Heart left ventricle (tissue), 16 donors: ENCODE results near the gene ATXN7L3. TPM values are rescaled to one million over a fixed set of nuclear protein-coding genes. Genes with fewer than 3 reads are reported as not detected.
"Not testable (repeated sequence)": the region's sequence is repeated elsewhere in the genome, so short reads cannot be mapped to it uniquely, and the experiment has no call there.

Experiments used
- ATAC-seq, 4 donors: fragments of 200-7000 bp; cut with Tn5 transposase; one replicate each; pipeline ENCODE4 v1.9.1; 2020 to 2022; ENCODE audit warnings: moderate library complexity in 4 of 4, mild to moderate bottlenecking in 3 of 4, moderate number of reproducible peaks in 1 of 4
- DNase-seq, 5 donors: peaks; one replicate each; pipeline ENCODE4 v3.0.0-alpha.2; 2020
- H3K27ac ChIP-seq, 12 donors: fragments of 200-600 bp; sonication (generic) in 4 of 12; one replicate each; pipeline versions ENCODE4 v1.5.0 to v1.8.0; 2016 to 2022; ENCODE audit warnings: mild to moderate bottlenecking in 2 of 12
- H3K27me3 ChIP-seq, 9 donors: fragments of 200-600 bp; sonication (generic) in 2 of 9; one replicate each; pipeline versions ENCODE4 v1.5.1 to v1.8.0; 2016 to 2022; ENCODE audit warnings: mild to moderate bottlenecking in 3 of 9
- H3K36me3 ChIP-seq, 9 donors: fragments of 200-600 bp; sonication (generic) in 2 of 9; one replicate each; pipeline versions ENCODE4 v1.5.0 to v1.8.0; 2018 to 2022; ENCODE audit warnings: mild to moderate bottlenecking in 2 of 9
- H3K4me1 ChIP-seq, 12 donors: fragments of 200-600 bp; sonication (generic) in 4 of 12; one replicate each; pipeline versions ENCODE4 v1.5.0 to v1.8.0; 2016 to 2022; ENCODE audit warnings: mild to moderate bottlenecking in 3 of 12
- H3K4me3 ChIP-seq, 12 donors: fragments of 200-600 bp; sonication (generic) in 4 of 12; one replicate each; pipeline versions ENCODE4 v1.5.0 to v1.8.0; 2017 to 2022; ENCODE audit warnings: mild to moderate bottlenecking in 9 of 12, moderate library complexity in 4 of 12
- H3K9me3 ChIP-seq, 12 donors: fragments of 200-600 bp; sonication (generic) in 4 of 12; one replicate each; pipeline versions ENCODE4 v1.5.0 to v1.8.0; 2016 to 2022; ENCODE audit warnings: mild to moderate bottlenecking in 1 of 12
- POLR2A ChIP-seq, 2 donors: fragments of 450-650 bp; IDR thresholded peaks; one replicate each; pipeline ENCODE4 v1.6.1; 2017; ENCODE audit warnings: antibody characterized with exemption in 2 of 2, mild to moderate bottlenecking in 2 of 2, moderate library complexity in 2 of 2
- WGBS, 4 donors: extraction: QIAGEN DNeasy Blood & Tissue Kit in 2 of 4; methylation state at CpG; one replicate each; pipeline versions ENCODE4 v1.1.5 to v1.1.7; 2013 to 2018; 5-methylcytosine and 5-hydroxymethylcytosine counted together
- intact Hi-C, 10 donors: fragments of 100-400 bp; cut with DNase I; formaldehyde crosslinking; loops; one replicate each; pipeline versions ENCODE4 v1.11.1 to v1.14.2; 2022
- polyA plus RNA-seq, 2 donors: library from polyadenylated mRNA; stranded (reverse); fragments of 200-250 nt; gene quantifications; one replicate each; pipeline ENCODE4 v1.2.3, GENCODE V29; 2013
- total RNA-seq, 9 donors: library from RNA; depleted of rRNA in 2 of 9; stranded (reverse); fragments of >200 nt in 2 of 9; fragmentation: NEBNext Ultra II Directional in 3 of 9; extraction: Animal tissue kit (Norgen Biotek cat#: 25700) in 3 of 9; gene quantifications; one replicate each; pipeline versions ENCODE4 v1.1.0 to v1.2.4, GENCODE V29; 2016 to 2023
- TF ChIP-seq, protein P1 (sequence below), 12 donors: fragments of 200-600 bp; sonication (generic) in 4 of 12; IDR thresholded peaks; one replicate each; pipeline versions ENCODE4 v1.5.0 to v1.8.0; 2018 to 2022; ENCODE audit warnings: antibody characterized with exemption in 12 of 12, mild to moderate bottlenecking in 5 of 12
- donor health status: ischemic (EF 13 %, LVEDD 7.1; RV severe dilation, severe dysfunction).
- donor health status: healthy with polysubstance abuse.
- donor health status: DM: no; HTN: yes; CAD: no.
- donor health status: DM: no; HTN: no; CAD: no.
- donor health status: ischemic (EF 25% LVEDD 6.9; RV normal size, moderate dysfunction).
- donor health status: ischemic (EF 25% LVEDD 5.7; RV mildly dilated, moderate dysfunction).
- donor health status: healthy.
- donor health status: DM: yes; HTN: yes; CAD: no.
- donor health status: ischemic (EF 35%, LVEDD 5.7; RV mildly dilated, moderate dysfunction).
- donor health status: nonischemic (EF 11% LVEDD 7.7; RV severe dilation, severe dysfunction).
- donor health status: DM: yes; HTN: yes; CAD: no.
- donor health status: PGD.
- donor health status: ischemic (EF 29% LVEDD 5.4; RV normal size, mild dysfunction).
- donor health status: nonischemic (EF 23%, LVEDD 6.1; RV moderate dilation, normal function).

The ATXN7L3 gene
- total and polyA plus RNA-seq, 11 donors, result 24.1 to 54.4 (median 35.3) TPM

DNA sequence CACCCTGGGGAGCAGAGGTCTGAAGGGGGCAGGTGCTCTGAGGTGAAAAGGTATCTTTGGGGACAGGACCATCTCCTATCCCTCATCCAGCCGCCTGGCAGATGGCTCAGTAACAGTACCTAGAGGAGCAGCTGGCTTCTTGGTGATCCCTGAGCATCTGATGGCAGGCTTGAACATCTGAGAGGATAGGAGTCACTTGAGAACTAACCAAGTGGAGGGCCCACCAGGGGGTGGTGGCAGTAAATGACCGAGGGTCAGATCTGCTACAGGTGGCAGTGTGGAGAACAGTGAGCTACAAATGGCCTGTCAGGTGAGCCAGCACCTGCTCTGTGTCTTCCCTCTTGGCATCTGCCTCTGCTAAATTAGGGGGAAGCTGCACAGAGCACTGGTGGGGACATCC is 44.2 kb downstream of the ATXN7L3 start:
- H3K27ac ChIP-seq, result no peak overlapping the region
- ATAC-seq (peak in 1 of 4 donors; percentile 31), DNase-seq (no peak)
- 86 to 93% (median 88%) methylated on average over 2 of the region's 2 CpGs for WGBS, 4 donors
- H3K4me3 ChIP-seq, result no peak overlapping the region
- no peaks in the 10 kb centered on the region for H3K36me3 ChIP-seq
- no peaks in the 10 kb centered on the region for H3K27me3 ChIP-seq
- TF ChIP-seq, protein P1, sequence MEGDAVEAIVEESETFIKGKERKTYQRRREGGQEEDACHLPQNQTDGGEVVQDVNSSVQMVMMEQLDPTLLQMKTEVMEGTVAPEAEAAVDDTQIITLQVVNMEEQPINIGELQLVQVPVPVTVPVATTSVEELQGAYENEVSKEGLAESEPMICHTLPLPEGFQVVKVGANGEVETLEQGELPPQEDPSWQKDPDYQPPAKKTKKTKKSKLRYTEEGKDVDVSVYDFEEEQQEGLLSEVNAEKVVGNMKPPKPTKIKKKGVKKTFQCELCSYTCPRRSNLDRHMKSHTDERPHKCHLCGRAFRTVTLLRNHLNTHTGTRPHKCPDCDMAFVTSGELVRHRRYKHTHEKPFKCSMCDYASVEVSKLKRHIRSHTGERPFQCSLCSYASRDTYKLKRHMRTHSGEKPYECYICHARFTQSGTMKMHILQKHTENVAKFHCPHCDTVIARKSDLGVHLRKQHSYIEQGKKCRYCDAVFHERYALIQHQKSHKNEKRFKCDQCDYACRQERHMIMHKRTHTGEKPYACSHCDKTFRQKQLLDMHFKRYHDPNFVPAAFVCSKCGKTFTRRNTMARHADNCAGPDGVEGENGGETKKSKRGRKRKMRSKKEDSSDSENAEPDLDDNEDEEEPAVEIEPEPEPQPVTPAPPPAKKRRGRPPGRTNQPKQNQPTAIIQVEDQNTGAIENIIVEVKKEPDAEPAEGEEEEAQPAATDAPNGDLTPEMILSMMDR (IDR thresholded peaks at IDR 0.05), result no peak
- no peak for TF ChIP-seq POLR2A (IDR thresholded peaks at IDR 0.05)
- intact Hi-C loops, result no loop called here
- H3K4me1 ChIP-seq, result no peaks in the 10 kb centered on the region
- no peaks in the 10 kb centered on the region for H3K9me3 ChIP-seq

DNA sequence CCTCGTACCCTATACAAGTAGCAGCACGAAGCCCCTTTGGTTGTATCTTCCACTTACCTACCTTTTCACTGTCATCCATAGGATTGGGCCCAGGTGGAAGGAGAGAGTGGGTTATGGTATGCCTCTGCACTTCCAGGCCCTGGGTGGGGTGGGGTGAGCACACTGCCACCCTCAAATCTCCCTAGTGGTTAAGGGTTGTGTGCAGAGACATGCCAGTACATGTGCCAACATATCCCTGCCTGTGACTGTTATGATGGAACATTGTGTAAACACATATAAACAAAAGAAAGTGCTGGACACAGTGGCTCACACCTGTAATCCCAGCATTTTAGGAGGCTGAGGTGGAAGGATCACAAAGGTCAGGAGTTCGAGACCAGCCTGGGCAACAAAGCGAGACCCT is 46.8 kb downstream of the ATXN7L3 start:
- intact Hi-C loops, result no loop called here
- ATAC-seq, result no peak
- no peak overlapping the region for H3K27ac ChIP-seq
- DNase-seq, result no peak
- no peaks in the 10 kb centered on the region for H3K27me3 ChIP-seq
- WGBS, 4 donors, result 95 to 99% (median 97%) methylated on average over 4 of the region's 4 CpGs
- no peak for TF ChIP-seq POLR2A (IDR thresholded peaks at IDR 0.05)
- TF ChIP-seq, protein P1 (IDR thresholded peaks at IDR 0.05), result no peak
- no peaks in the 10 kb centered on the region for H3K9me3 ChIP-seq
- H3K4me3 ChIP-seq, result no peak overlapping the region
- H3K4me1 ChIP-seq, result peaks cover 0 to 10% (median 3%) of the 10 kb centered on the region in 12 donors
- H3K36me3 ChIP-seq, result no peaks in the 10 kb centered on the region

DNA sequence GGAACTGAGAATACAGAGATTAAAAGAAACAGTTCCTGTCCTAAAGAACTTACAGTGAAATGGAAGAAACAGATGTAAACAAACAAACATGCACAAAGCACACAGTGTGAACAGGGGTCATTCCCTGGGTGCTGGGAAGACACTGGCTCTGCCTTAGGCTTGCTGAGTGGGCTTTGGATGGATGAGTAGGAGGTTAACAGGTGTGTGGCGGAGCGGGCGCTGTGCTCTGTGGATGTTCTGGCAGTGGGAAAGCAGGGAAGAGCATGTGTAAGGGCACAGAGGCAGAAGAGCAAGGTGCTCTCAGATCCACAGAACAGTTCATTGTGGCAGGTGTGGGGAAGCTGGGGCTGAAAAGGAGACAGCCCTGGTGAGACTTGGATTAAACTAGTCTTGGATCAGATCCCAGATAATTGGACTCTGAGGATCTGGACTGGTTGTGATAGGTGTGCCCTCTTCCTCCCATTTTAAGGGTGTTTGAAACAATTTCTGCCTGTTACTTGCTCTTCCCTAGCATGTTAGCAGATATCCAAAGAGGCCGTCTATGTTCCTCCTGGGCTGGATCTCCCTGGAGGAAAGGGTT is 49.8 kb downstream of the ATXN7L3 start:
- Histone ChIP-seq H3K27ac (no peak overlapping the region), H3K4me1 (peaks cover 0 to 33% (median 14%) of the 10 kb centered on the region in 12 donors), H3K9me3 (no peaks in the 10 kb centered on the region), H3K4me3 (no peak overlapping the region), H3K36me3 (no peaks in the 10 kb centered on the region), H3K27me3 (no peaks in the 10 kb centered on the region)
- DNase-seq (no peak), ATAC-seq (no peak)
- WGBS, 4 donors, result 90 to 97% (median 95%) methylated on average over 4 of the region's 4 CpGs
- TF ChIP-seq POLR2A (IDR thresholded peaks at IDR 0.05), result no peak
- TF ChIP-seq, protein P1 (IDR thresholded peaks at IDR 0.05), result no peak
- intact Hi-C loops, result loop anchor here in 1 of 10 donors (2.0 kb wide), 1 partner anchor 17 kb away; no protein-coding TSS in a partner anchor

DNA sequence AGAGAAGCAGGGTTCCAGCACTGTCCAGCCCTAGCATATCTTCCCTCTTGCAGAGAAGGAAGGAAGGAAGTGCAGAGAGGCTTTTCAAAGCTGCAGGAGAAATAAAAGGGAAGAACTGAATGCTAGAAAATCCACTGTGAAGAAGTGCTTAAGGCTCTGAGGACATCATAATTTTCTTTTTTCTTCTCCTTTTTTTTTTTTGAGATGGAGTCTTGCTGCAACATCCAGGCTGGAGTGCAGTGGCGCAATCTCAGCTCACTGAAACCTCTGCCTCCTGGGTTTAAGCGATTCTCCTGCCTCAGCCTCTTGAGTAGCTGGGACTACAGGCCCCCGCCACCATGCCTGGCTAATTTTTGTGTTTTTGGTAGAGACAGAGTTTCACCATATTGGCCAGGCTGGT is 50.6 kb downstream of the ATXN7L3 start:
- not testable (repeated sequence) for H3K27ac ChIP-seq, H3K27me3 ChIP-seq, ATAC-seq, DNase-seq, H3K36me3 ChIP-seq, H3K9me3 ChIP-seq, H3K4me3 ChIP-seq
- intact Hi-C loops, result loop anchor here in 1 of 10 donors (2.0 kb wide), 1 partner anchor 18 kb away; no protein-coding TSS in a partner anchor
- H3K4me1 ChIP-seq, result peaks cover 0 to 36% (median 14%) of the 10 kb centered on the region in 12 donors
- WGBS, 4 donors, result 95 to 99% (median 97%) methylated on average over 3 of the region's 3 CpGs
